HCT116 (cell line): ENCODE data around the gene FLCN. TPM values are rescaled to one million over a fixed set of nuclear protein-coding genes. Genes with fewer than 3 reads are reported as not detected.

Experiments
- ATAC-seq: fragments of 200-7000 bp; cut with Tn5 transposase; 2 replicates; pipeline ENCODE4 v1.9.1; 2020; ENCODE audit warnings: mild to moderate bottlenecking, moderate library complexity
- BruUV-seq: library from RNA; stranded (reverse); fragments of 400-500 nt; replicated peaks from 2 replicates; lab custom pipeline; 2021; lab: Mats Ljungman, UMichigan
- CTCF ChIA-PET: fragments of 300-600 bp; sonication (Branson Sonifier 250); formaldehyde crosslinking; loops from one replicate; lab custom pipeline; 2021; ENCODE audit warnings: antibody characterized with exemption; lab: Charles Lee
- POLR2A ChIA-PET: fragments of 300-600, 350-600 bp; sonication (Branson Sonifier 250); formaldehyde crosslinking; loops from one replicate; lab custom pipeline; 2021; ENCODE audit warnings: antibody characterized with exemption; lab: Charles Lee
- RAD21 ChIA-PET, 2 experiments: fragments of 300-600 bp; sonication (Branson Sonifier 250); formaldehyde crosslinking; loops; one replicate each; lab custom pipeline; 2023; ENCODE audit warnings: low total read pairs in 2 of 2; ENCODE audit not compliant: uncharacterized antibody in 2 of 2, unreplicated experiment in 2 of 2, low non-redundant PET in 1 of 2; lab: Charles Lee
- DNase-seq: peaks from one replicate; pipeline ENCODE4 v3.0.0-alpha.2; 2010; ENCODE audit warnings: low read depth, low spot score
- H2AFZ ChIP-seq: fragments of 200-600 bp; shearing (Covaris generic), sonication (generic); 2 replicates; pipeline ENCODE4 v1.6.1; 2017; ENCODE audit warnings: low read depth, mixed run types, mixed read lengths, antibody characterized with exemption, low read length; ENCODE audit not compliant: poor library complexity, severe bottlenecking
- H3K27ac ChIP-seq: 2 replicates; pipeline ENCODE4 v1.5.1; 2012; ENCODE audit warnings: low read depth, low read length
- H3K27me3 ChIP-seq: fragments of 200-600 bp; sonication (generic); 2 replicates; pipeline ENCODE4 v1.6.1; 2016; ENCODE audit warnings: mixed run types, low read length, mixed read lengths; ENCODE audit not compliant: insufficient read depth
- H3K36me3 ChIP-seq, 2 experiments: fragments of 200-500 bp in 1 of 2; fragments of 200-600 bp in 1 of 2; sonication (Bioruptor generic) in 1 of 2; sonication (generic) in 1 of 2; 2 replicates each; pipeline versions ENCODE4 v1.5.1 to v1.6.1; 2014 to 2016; ENCODE audit warnings: low read length in 2 of 2, inconsistent platforms in 1 of 2, mixed read lengths in 1 of 2, mixed run types in 1 of 2; ENCODE audit not compliant: insufficient read depth in 2 of 2, control insufficient read depth in 1 of 2
- H3K4me1 ChIP-seq, 2 experiments: fragments of 200-600 bp in 1 of 2; sonication (generic) in 1 of 2; 2 replicates each; pipeline versions ENCODE4 v1.5.1 to v1.6.1; 2012 to 2017; ENCODE audit warnings: low read length in 2 of 2, inconsistent platforms in 1 of 2, mild to moderate bottlenecking in 1 of 2, mixed read lengths in 1 of 2, mixed run types in 1 of 2, moderate library complexity in 1 of 2; ENCODE audit not compliant: insufficient read depth in 2 of 2, control insufficient read depth in 1 of 2
- H3K4me2 ChIP-seq: fragments of 200-600 bp; sonication (generic); 2 replicates; pipeline ENCODE4 v1.6.1; 2017; ENCODE audit warnings: mixed run types, low read length, mixed read lengths
- H3K4me3 ChIP-seq, 2 experiments: fragments of 200-600 bp in 1 of 2; sonication (generic) in 1 of 2; replicated peaks in 1 of 2; 2 replicates each; pipeline ENCODE4 v1.5.1; 2011 to 2016; ENCODE audit warnings: low read length in 2 of 2, control low read depth in 1 of 2, low read depth in 1 of 2, mild to moderate bottlenecking in 1 of 2, mixed read lengths in 1 of 2, mixed run types in 1 of 2
- H3K79me2 ChIP-seq: fragments of 200-600 bp; sonication (generic); 2 replicates; pipeline ENCODE4 v1.6.1; 2017; ENCODE audit warnings: mild to moderate bottlenecking, mixed run types, low read length, moderate library complexity, mixed read lengths; ENCODE audit not compliant: insufficient read depth
- H3K9ac ChIP-seq: fragments of 200-600 bp; sonication (generic); 2 replicates; pipeline ENCODE4 v1.6.1; 2016; ENCODE audit warnings: low read length, mixed read lengths
- H3K9me2 ChIP-seq: fragments of 200-600 bp; sonication (generic), shearing (Covaris generic); 2 replicates; pipeline ENCODE4 v1.6.1; 2017; ENCODE audit warnings: mixed run types, mild to moderate bottlenecking, moderate library complexity; ENCODE audit not compliant: insufficient read depth
- H3K9me3 ChIP-seq, 2 experiments: fragments of 200-500 bp in 1 of 2; fragments of 200-600 bp in 1 of 2; sonication (Bioruptor generic) in 1 of 2; sonication (generic) in 1 of 2; 2 replicates each; pipeline ENCODE4 v1.6.1; 2014 to 2017; ENCODE audit warnings: low read length in 2 of 2, mixed read lengths in 2 of 2, inconsistent platforms in 1 of 2, low read depth in 1 of 2, mild to moderate bottlenecking in 1 of 2, mixed run types in 1 of 2, moderate library complexity in 1 of 2; ENCODE audit not compliant: control insufficient read depth in 1 of 2, insufficient read depth in 1 of 2
- H4K20me1 ChIP-seq: fragments of 200-600 bp; sonication (generic), shearing (Covaris generic); 2 replicates; pipeline ENCODE4 v1.6.1; 2017; ENCODE audit warnings: mixed run types, mild to moderate bottlenecking, moderate library complexity; ENCODE audit not compliant: insufficient read depth
- CEBPB ChIP-seq: IDR thresholded peaks from 2 replicates; pipeline ENCODE4 v1.6.1; 2012; ENCODE audit warnings: low read depth
- EGR1 ChIP-seq: IDR thresholded peaks from 2 replicates; pipeline ENCODE4 v1.6.1; 2012; ENCODE audit warnings: low read depth
- ELF1 ChIP-seq: IDR thresholded peaks from 2 replicates; pipeline ENCODE4 v1.6.1; 2012; ENCODE audit warnings: low read depth, borderline replicate concordance
- EZH2 ChIP-seq: fragments of 200-600 bp; sonication (generic); IDR thresholded peaks from 2 replicates; pipeline ENCODE4 v1.6.1; 2017; ENCODE audit warnings: antibody characterized with exemption, mixed run types
- EZH2phosphoT487 ChIP-seq: fragments of 200-600 bp; IDR thresholded peaks from 2 replicates; pipeline ENCODE4 v1.6.1; 2018; ENCODE audit warnings: antibody characterized with exemption, borderline replicate concordance
- FOSL1 ChIP-seq: IDR thresholded peaks from 2 replicates; pipeline ENCODE4 v1.6.1; 2012; ENCODE audit warnings: low read depth
- POLR2A ChIP-seq: IDR thresholded peaks from 2 replicates; pipeline ENCODE4 v1.7.0; 2011; ENCODE audit warnings: borderline replicate concordance; ENCODE audit not compliant: insufficient read depth, insufficient read length; ENCODE audit errors: extremely low read depth
- SRF ChIP-seq: IDR thresholded peaks from 2 replicates; pipeline ENCODE4 v1.6.1; 2012; ENCODE audit warnings: low read depth
- TCF7L2 ChIP-seq: IDR thresholded peaks from 2 replicates; pipeline ENCODE4 v1.7.0; 2011; ENCODE audit warnings: borderline replicate concordance, inconsistent platforms; ENCODE audit not compliant: insufficient read depth, insufficient read length; ENCODE audit errors: extremely low read depth
- ZFX ChIP-seq: fragments of 450-650 bp; IDR thresholded peaks from 2 replicates; pipeline ENCODE4 v1.6.1; 2017
- intact Hi-C: fragments of 100-400 bp; cut with micrococcal nuclease; formaldehyde crosslinking; loops from 2 replicates; pipeline ENCODE4 v1.10.0; 2022
- total RNA-seq: library from RNA; stranded (reverse); gene quantifications from one replicate; pipeline ENCODE4 v1.2.1, GENCODE V29; 2021; ENCODE audit not compliant: unreplicated experiment
- TF ChIP-seq, protein P1 (sequence below): IDR thresholded peaks from 2 replicates; pipeline ENCODE4 v1.6.1; 2012

The FLCN gene
- total RNA-seq, 1 experiment from 2014 or later: 23.7 TPM

DNA sequence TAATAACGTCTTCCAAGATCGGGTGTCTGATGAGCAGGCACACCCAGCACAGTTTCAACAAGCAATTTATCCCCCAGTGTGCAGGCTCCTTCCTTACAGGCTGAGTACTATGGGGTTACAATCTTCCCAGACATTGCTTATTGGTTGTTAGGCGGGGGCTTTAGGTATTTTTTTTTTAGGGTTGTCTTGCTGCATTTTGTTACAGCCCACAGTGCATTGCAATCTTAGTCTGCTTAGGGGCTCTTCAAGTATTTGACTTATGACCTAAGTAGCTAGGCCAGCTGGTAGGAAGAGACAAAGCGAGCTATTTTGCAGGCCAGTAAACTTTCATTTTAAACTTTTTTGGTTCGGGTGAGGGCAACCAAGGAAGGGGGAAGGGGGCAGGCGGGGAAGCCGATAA lies 36.7 kb downstream of the FLCN start:
- peaks cover 7 to 14% of the 10 kb centered on the region in 2 experiments for H3K4me1 ChIP-seq

DNA sequence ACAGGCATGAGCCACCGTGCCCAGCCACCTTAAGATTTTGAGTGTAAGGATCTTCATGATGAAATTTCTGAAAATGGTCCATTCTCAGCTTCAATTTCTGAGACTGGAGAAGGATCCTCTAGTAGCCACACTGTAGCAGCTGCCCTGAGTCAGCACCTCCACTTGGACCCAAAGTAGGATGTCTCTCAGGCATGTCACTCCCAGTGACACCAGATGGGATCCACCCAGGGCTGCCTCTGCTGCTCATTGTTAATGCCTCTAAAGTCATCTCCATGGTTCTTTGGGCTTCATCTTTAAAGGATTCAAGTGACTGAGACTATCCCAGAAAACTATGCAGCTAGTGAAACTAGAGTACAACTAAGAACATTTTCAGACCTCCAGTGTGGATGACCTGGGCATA lies 38.7 kb downstream of the FLCN start:
- Histone ChIP-seq H4K20me1 (no peaks in the 10 kb centered on the region), H2AFZ (no peak overlapping the region), H3K79me2 (0 out of 2 replicates have a peak, but pooled peaks cover 6% of the 10 kb centered on the region), H3K27me3 (no peaks in the 10 kb centered on the region), H3K4me1 (no peaks in the 10 kb centered on the region), H3K4me2 (no peak overlapping the region), H3K27ac (no peak overlapping the region), H3K9me2 (no peaks in the 10 kb centered on the region), H3K4me3 (no peak overlapping the region), H3K9me3 (no peaks in the 10 kb centered on the region), H3K9ac (no peak overlapping the region), H3K36me3 (peaks cover 6 to 17% of the 10 kb centered on the region in 2 experiments; a peak in 3 of 4 replicates)
- TF ChIP-seq ELF1: no peak
- no peak for TF ChIP-seq FOSL1
- no peak for TF ChIP-seq POLR2A
- no peak for TF ChIP-seq SRF
- no peak for TF ChIP-seq EZH2phosphoT487
- TF ChIP-seq EZH2: no peak
- TF ChIP-seq EGR1: no peak
- TF ChIP-seq TCF7L2: no peak
- TF ChIP-seq, protein P1, sequence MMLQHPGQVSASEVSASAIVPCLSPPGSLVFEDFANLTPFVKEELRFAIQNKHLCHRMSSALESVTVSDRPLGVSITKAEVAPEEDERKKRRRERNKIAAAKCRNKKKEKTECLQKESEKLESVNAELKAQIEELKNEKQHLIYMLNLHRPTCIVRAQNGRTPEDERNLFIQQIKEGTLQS: no peak
- no peak for TF ChIP-seq CEBPB
- TF ChIP-seq ZFX: no peak
- no peak for DNase-seq
- ATAC-seq: no peak
- intact Hi-C loops: no loop called here
- POLR2A ChIA-PET: no interaction called here
- RAD21 ChIA-PET: no interaction called here
- CTCF ChIA-PET: no interaction called here
- BruUV-seq: no TSS peak

More for the DNA sequence above, 36.7 kb downstream of the FLCN start:
- intact Hi-C loops: no loop called here
- RAD21 ChIA-PET: interaction anchor here in 1 of 2 experiments (0.6 kb wide), 1 partner anchor 67 kb away, joined by 4 read pairs; no protein-coding TSS in a partner anchor
- no peaks in the 10 kb centered on the region for H3K9me2 ChIP-seq
- ATAC-seq (no peak), DNase-seq (no peak)
- H3K27me3 ChIP-seq: no peaks in the 10 kb centered on the region
- POLR2A ChIA-PET: no interaction called here
- no peak overlapping the region for H3K4me2 ChIP-seq
- H3K36me3 ChIP-seq: peaks cover 6 to 28% of the 10 kb centered on the region in 2 experiments
- H4K20me1 ChIP-seq: no peaks in the 10 kb centered on the region
- H3K9ac ChIP-seq: no peak overlapping the region
- CTCF ChIA-PET: no interaction called here
- H3K79me2 ChIP-seq: peaks cover 26% of the 10 kb centered on the region
- no TSS peak for BruUV-seq
- no peak for TF ChIP-seq POLR2A
- H3K9me3 ChIP-seq: no peaks in the 10 kb centered on the region
- no peak overlapping the region for H3K27ac ChIP-seq
- no peak overlapping the region for H2AFZ ChIP-seq
- no peak overlapping the region for H3K4me3 ChIP-seq
